ENCODE data around the gene CIT. TPM values are rescaled to one million over a fixed set of nuclear protein-coding genes. Genes with fewer than 3 reads are reported as not detected.

Gene CIT
- total and polyA plus RNA-seq, 9 of the 15 experiments (the other 6 are each of a cell fraction or from before 2014, with no cell fraction given): 1.1 to 46.7 (median 21.3) TPM

DNA sequence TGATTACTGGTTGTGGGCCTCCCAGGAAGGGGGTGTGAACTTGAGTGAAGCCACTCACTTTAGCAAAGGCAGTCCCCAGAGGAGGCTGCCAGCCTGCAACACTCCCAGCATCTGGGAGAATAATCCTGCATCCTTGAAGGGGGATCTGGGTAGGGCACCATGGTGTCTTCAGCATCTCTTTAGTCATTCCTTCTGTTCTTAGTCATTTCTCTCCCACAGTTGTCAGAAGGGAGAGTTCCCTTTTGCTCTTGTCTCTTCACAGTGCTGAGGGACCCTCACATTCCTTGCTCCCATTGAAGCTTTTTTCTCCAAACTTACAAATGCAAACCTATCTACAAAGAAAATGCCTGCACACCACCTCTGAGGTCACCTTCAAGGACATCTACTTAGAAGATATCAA, 48.1 kb upstream of the CIT start:
- no peak overlapping the region for H3K9ac ChIP-seq (ENCODE audit: insufficient read depth in 1 of 2, low read depth in 2 of 2, low read length in 2 of 2)
- H2AFZ ChIP-seq (ENCODE audit: low read depth, low read length): no peak overlapping the region
- no peaks in the 10 kb centered on the region for H3K9me3 ChIP-seq (replicated peaks; ENCODE audit: control insufficient read depth, insufficient read depth, low read depth, low read length)
- ChIA-PET CTCF (ENCODE audit: low intra/inter-chr PET ratio) (no interaction called here), POLR2A (interaction anchor here (1.5 kb wide), 1 partner anchor 11 kb away, joined by 4 read pairs; no protein-coding TSS in a partner anchor)
- H3K27me3 ChIP-seq (ENCODE audit: control insufficient read depth in 2 of 2, insufficient read depth in 2 of 2, low read length in 2 of 2): peaks cover 17% of the 10 kb centered on the region in 2 experiments; a peak in 4 of 5 replicates
- no peaks in the 10 kb centered on the region for H3K9me1 ChIP-seq (ENCODE audit: control insufficient read depth, insufficient read depth, low read length)
- TF ChIP-seq ZBTB17 (CRISPR knock-in tag; IDR thresholded peaks at IDR 0.05): no peak
- TF ChIP-seq ZNF143 (CRISPR knock-in tag; IDR thresholded peaks at IDR 0.05): no peak
- intact Hi-C loops (cut with micrococcal nuclease): no loop called here
- no peaks in the 10 kb centered on the region for H3K36me3 ChIP-seq (ENCODE audit: control insufficient read depth, insufficient read depth, low read length)
- no TSS peak for BruUV-seq (replicated peaks)
- FAIRE-seq (no peak), DNase-seq (ENCODE audit: extremely low read depth in 1 of 4, low spot score in 3 of 4) (no peak), ATAC-seq (no peak)
- H3K79me2 ChIP-seq (ENCODE audit: control insufficient read depth, insufficient read depth, low read length): no peaks in the 10 kb centered on the region
- no peak overlapping the region for H3K4me3 ChIP-seq
- H3K27ac ChIP-seq (ENCODE audit: extremely low read depth, low read depth, low read length): no peak overlapping the region
- no peak overlapping the region for H3K4me2 ChIP-seq (ENCODE audit: insufficient read depth, low read length)
- no peaks in the 10 kb centered on the region; the same call in 1 of the 2 replicates for H4K20me1 ChIP-seq (replicated peaks; ENCODE audit: control insufficient read depth, insufficient read depth, low read length)
- no peaks in the 10 kb centered on the region for H3K4me1 ChIP-seq (replicated peaks in 1 of 2; ENCODE audit: control insufficient read depth in 2 of 2, insufficient read depth in 2 of 2, low read length in 2 of 2)
- in situ Hi-C loops (cut with MboI): no loop called here

DNA sequence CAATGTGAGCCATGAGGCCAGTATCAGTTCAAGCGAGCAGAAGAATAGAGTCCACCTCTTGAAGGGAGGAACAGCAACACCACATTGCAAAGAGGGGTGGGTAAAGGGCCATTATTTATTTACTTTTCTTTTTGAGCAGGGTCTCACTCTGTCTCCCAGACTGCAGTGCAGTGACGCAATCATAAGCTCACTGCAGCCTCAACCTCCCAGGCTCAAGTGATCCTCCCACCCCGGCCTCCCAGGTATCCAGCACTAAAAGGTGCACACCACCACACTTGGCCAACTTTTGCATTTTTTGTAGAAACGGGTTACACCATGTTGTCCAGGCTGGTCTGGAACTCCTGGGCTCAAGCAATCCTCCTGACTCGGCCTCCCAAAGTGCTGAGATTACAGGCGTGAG, 42.9 kb upstream of the CIT start:
- H3K79me2 ChIP-seq (ENCODE audit: control insufficient read depth, insufficient read depth, low read length): no peaks in the 10 kb centered on the region
- H3K4me2 ChIP-seq (ENCODE audit: insufficient read depth, low read length): no peak overlapping the region
- ChIA-PET POLR2A (no interaction called here), CTCF (ENCODE audit: low intra/inter-chr PET ratio) (no interaction called here)
- H3K27ac ChIP-seq (ENCODE audit: extremely low read depth, low read depth, low read length): no peak overlapping the region
- H2AFZ ChIP-seq (ENCODE audit: low read depth, low read length): no peak overlapping the region
- no TSS peak for BruUV-seq (replicated peaks)
- no peak overlapping the region for H3K9ac ChIP-seq (ENCODE audit: insufficient read depth in 1 of 2, low read depth in 2 of 2, low read length in 2 of 2)
- no peaks in the 10 kb centered on the region; a peak in 1 of 5 replicates for H3K4me1 ChIP-seq (replicated peaks in 1 of 2; ENCODE audit: control insufficient read depth in 2 of 2, insufficient read depth in 2 of 2, low read length in 2 of 2)
- H3K9me3 ChIP-seq (replicated peaks; ENCODE audit: control insufficient read depth, insufficient read depth, low read depth, low read length): no peaks in the 10 kb centered on the region
- no peak for DNase-seq (ENCODE audit: extremely low read depth in 1 of 4, low spot score in 3 of 4)
- no peaks in the 10 kb centered on the region for H3K9me1 ChIP-seq (ENCODE audit: control insufficient read depth, insufficient read depth, low read length)
- 10% methylated on average over 6 of the region's 6 CpGs for WGBS (ENCODE audit: insufficient coverage, low coverage, missing lambda C conversion rate)
- H3K4me3 ChIP-seq: no peak overlapping the region
- H4K20me1 ChIP-seq (replicated peaks; ENCODE audit: control insufficient read depth, insufficient read depth, low read length): no peaks in the 10 kb centered on the region; the same call in 1 of the 2 replicates
- no peak for FAIRE-seq
- H3K27me3 ChIP-seq (ENCODE audit: control insufficient read depth in 2 of 2, insufficient read depth in 2 of 2, low read length in 2 of 2): peaks cover 7 to 19% of the 10 kb centered on the region in 2 experiments; a peak in 3 of 5 replicates
- no peaks in the 10 kb centered on the region for H3K36me3 ChIP-seq (ENCODE audit: control insufficient read depth, insufficient read depth, low read length)
- no peak for ATAC-seq
- intact Hi-C loops (cut with micrococcal nuclease): no loop called here
- in situ Hi-C loops (cut with MboI): no loop called here
- TF ChIP-seq MEF2A (IDR thresholded peaks at IDR 0.05; ENCODE audit: control insufficient read depth, low read depth, low read length) (no peak), TCF15 (CRISPR knock-in tag; IDR thresholded peaks at IDR 0.05) (no peak), ZNF589 (CRISPR knock-in tag; IDR thresholded peaks at IDR 0.05; ENCODE audit: low read depth) (no peak), ZNF699 (CRISPR knock-in tag; IDR thresholded peaks at IDR 0.05; ENCODE audit: insufficient replicate concordance) (no peak), ZNF224 (CRISPR knock-in tag; IDR thresholded peaks at IDR 0.05) (no peak), POLR2AphosphoS2 (IDR thresholded peaks at IDR 0.05; ENCODE audit: low read length) (no peak), MAFK (IDR thresholded peaks at IDR 0.05; ENCODE audit: low read length) (no peak), ATF1 (CRISPR knock-in tag; IDR thresholded peaks at IDR 0.05) (no peak), ATF1 (tag; IDR thresholded peaks at IDR 0.05) (no peak), HDAC2 (IDR thresholded peaks at IDR 0.05) (no peak), GABPA (tag; conservative IDR thresholded peaks at IDR 0.05; ENCODE audit: low read depth) (no peak), SOX6 (IDR thresholded peaks at IDR 0.05) (no peak)

Data from K562 (cell line).